ENCODE measurements around the gene EHD2.

DNA sequence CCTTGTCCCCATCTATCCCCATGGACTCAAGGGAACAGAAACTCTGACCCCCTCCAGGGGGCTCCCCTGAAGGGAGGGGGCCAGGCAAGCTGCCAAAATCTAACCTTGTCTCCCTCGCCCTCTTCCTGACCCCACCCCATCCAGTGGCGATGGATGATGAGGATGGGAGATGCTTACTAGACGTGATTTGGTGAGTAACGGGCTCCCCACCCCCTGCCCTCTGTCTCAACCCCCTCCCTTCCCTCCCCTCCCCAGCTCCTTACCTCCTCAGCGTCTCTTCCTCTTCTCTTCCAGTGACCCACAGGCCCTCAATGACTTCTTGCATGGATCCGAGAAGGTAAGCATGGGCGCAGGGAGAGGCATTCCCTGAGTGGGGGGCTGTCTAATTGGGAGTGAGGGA lies 39.8 kb upstream of the EHD2 start:
- no peak for TF ChIP-seq POLR2AphosphoS5 (IDR thresholded peaks at IDR 0.05)
- TF ChIP-seq, protein P1, sequence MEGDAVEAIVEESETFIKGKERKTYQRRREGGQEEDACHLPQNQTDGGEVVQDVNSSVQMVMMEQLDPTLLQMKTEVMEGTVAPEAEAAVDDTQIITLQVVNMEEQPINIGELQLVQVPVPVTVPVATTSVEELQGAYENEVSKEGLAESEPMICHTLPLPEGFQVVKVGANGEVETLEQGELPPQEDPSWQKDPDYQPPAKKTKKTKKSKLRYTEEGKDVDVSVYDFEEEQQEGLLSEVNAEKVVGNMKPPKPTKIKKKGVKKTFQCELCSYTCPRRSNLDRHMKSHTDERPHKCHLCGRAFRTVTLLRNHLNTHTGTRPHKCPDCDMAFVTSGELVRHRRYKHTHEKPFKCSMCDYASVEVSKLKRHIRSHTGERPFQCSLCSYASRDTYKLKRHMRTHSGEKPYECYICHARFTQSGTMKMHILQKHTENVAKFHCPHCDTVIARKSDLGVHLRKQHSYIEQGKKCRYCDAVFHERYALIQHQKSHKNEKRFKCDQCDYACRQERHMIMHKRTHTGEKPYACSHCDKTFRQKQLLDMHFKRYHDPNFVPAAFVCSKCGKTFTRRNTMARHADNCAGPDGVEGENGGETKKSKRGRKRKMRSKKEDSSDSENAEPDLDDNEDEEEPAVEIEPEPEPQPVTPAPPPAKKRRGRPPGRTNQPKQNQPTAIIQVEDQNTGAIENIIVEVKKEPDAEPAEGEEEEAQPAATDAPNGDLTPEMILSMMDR (IDR thresholded peaks at IDR 0.05), result no peak
- no peak for TF ChIP-seq POLR2A (IDR thresholded peaks at IDR 0.05)
